Keratinocyte (primary cell): ENCODE data around the gene TNFSF13B. TPM values are rescaled to one million over a fixed set of nuclear protein-coding genes. Genes with fewer than 3 reads are reported as not detected.

Experiments used
- DNase-seq: peaks from one replicate; pipeline ENCODE4 v3.0.0-alpha.2; 2011; ENCODE audit warnings: low read depth, missing footprints, low spot score
- FAIRE-seq: peaks from 2 replicates; lab custom pipeline; 2011; peaks lifted over from hg19 to GRCh38; lab: Jason Lieb, UNC
- H2AFZ ChIP-seq: 2 replicates; pipeline ENCODE4 v1.6.0; 2012; ENCODE audit warnings: low read length, control low read depth, inconsistent platforms; ENCODE audit not compliant: control insufficient read depth
- H3K27ac ChIP-seq: 2 replicates; pipeline ENCODE4 v1.5.1; 2011; ENCODE audit warnings: low read length; ENCODE audit not compliant: control insufficient read depth, insufficient read depth
- H3K27me3 ChIP-seq: 3 replicates; pipeline ENCODE4 v1.6.0; 2011; ENCODE audit warnings: low read length; ENCODE audit not compliant: control insufficient read depth, insufficient read depth; ENCODE audit errors: extremely low read depth
- H3K36me3 ChIP-seq, 2 experiments: 2 replicates in 1 of 2; 3 replicates in 1 of 2; pipeline ENCODE4 v1.5.1; 2011; ENCODE audit warnings: low read length in 2 of 2, mild to moderate bottlenecking in 1 of 2; ENCODE audit not compliant: control insufficient read depth in 2 of 2, insufficient read depth in 2 of 2; ENCODE audit errors: extremely low read depth in 1 of 2
- H3K4me1 ChIP-seq: 3 replicates; pipeline ENCODE4 v1.5.1; 2011; ENCODE audit warnings: low read length; ENCODE audit not compliant: control insufficient read depth, insufficient read depth; ENCODE audit errors: extremely low read depth
- H3K4me2 ChIP-seq: 3 replicates; pipeline ENCODE4 v1.6.0; 2011; ENCODE audit warnings: low read depth, low read length; ENCODE audit not compliant: control insufficient read depth, insufficient read depth; ENCODE audit errors: extremely low read depth
- H3K4me3 ChIP-seq, 3 experiments: fragments of 200-600 bp in 1 of 3; sonication (generic) in 1 of 3; 2 replicates in 2 of 3; 3 replicates in 1 of 3; pipeline ENCODE4 v1.5.1; 2011 to 2016; ENCODE audit warnings: low read length in 3 of 3, mild to moderate bottlenecking in 3 of 3, control low read depth in 2 of 3, inconsistent platforms in 1 of 3, low read depth in 1 of 3, mixed read lengths in 1 of 3, mixed run types in 1 of 3, moderate library complexity in 1 of 3; ENCODE audit not compliant: control insufficient read depth in 2 of 3, insufficient read depth in 2 of 3; ENCODE audit errors: extremely low read depth in 1 of 3
- H3K79me2 ChIP-seq: 2 replicates; pipeline ENCODE4 v1.6.0; 2012; ENCODE audit warnings: low read length; ENCODE audit not compliant: control insufficient read depth, insufficient read depth
- H3K9ac ChIP-seq: 3 replicates; pipeline ENCODE4 v1.6.0; 2011; ENCODE audit warnings: low read length; ENCODE audit not compliant: control insufficient read depth, insufficient read depth; ENCODE audit errors: extremely low read depth
- H3K9me1 ChIP-seq: 3 replicates; pipeline ENCODE4 v1.6.0; 2011; ENCODE audit warnings: low read length; ENCODE audit not compliant: control insufficient read depth, insufficient read depth; ENCODE audit errors: extremely low read depth
- H3K9me3 ChIP-seq: 2 replicates; pipeline ENCODE4 v1.5.1; 2012; ENCODE audit warnings: low read depth, low read length; ENCODE audit not compliant: control insufficient read depth
- H4K20me1 ChIP-seq: 3 replicates; pipeline ENCODE4 v1.6.0; 2011; ENCODE audit warnings: low read length; ENCODE audit not compliant: control insufficient read depth, insufficient read depth; ENCODE audit errors: extremely low read depth
- CTCF ChIP-seq, 3 experiments: IDR thresholded peaks in 1 of 3; conservative IDR thresholded peaks in 1 of 3; optimal IDR thresholded peaks in 1 of 3; 2 replicates in 2 of 3; 3 replicates in 1 of 3; pipeline versions ENCODE3 to v1.5.1; 2011; ENCODE audit warnings: low read length in 3 of 3, mild to moderate bottlenecking in 3 of 3, moderate library complexity in 2 of 3, control low read depth in 1 of 3, inconsistent platforms in 1 of 3; ENCODE audit not compliant: insufficient read depth in 2 of 3; ENCODE audit errors: extremely low read depth in 1 of 3
- EZH2 ChIP-seq: IDR thresholded peaks from one replicate; pipeline ENCODE4 v1.6.1; 2012; ENCODE audit warnings: inconsistent platforms, mild to moderate bottlenecking, low read length, moderate library complexity
- dilution Hi-C: fragments of 300-500 bp; cut with MboI; formaldehyde crosslinking; loops from one replicate; pipeline ENCODE4 v1.7.0; 2020; ENCODE audit warnings: low sequenced_read_pairs; ENCODE audit not compliant: extremely low pct_ligation_motif_present
- polyA minus RNA-seq, 3 experiments: library from RNA; depleted of rRNA, polyadenylated mRNA; stranded (reverse); fragments of >200 nt; gene quantifications; 1 replicate in 1 of 3; 2 replicates in 1 of 3; 3 replicates in 1 of 3; pipeline ENCODE4 v1.2.3, GENCODE V29; 2011
- polyA plus RNA-seq, 5 experiments: library from polyadenylated mRNA; depleted of rRNA in 3 of 5; stranded (reverse) in 3 of 5; stranded (forward) in 1 of 5; unstranded in 1 of 5; fragments of >200 nt; gene quantifications; 1 replicate in 1 of 5; 2 replicates in 3 of 5; 3 replicates in 1 of 5; pipeline versions ENCODE4 v1.2.1 to v1.2.3, GENCODE V29; 2011 to 2012; ENCODE audit warnings: missing spikeins in 2 of 5, low read depth in 1 of 5, low replicate concordance in 1 of 5

The TNFSF13B gene
- polyA plus RNA-seq: 0.12 to 1.5 TPM (median 1.1 TPM) in 3 replicates
- 0.76 TPM for polyA plus RNA-seq (2011; ENCODE audit: low read depth)
- 0.05 and 0.18 TPM in 2 replicates for polyA plus RNA-seq (2011; cell fraction: cytosol; rRNA removed)
- 2.6 and 4.7 TPM in 2 replicates for polyA plus RNA-seq (2011; cell fraction: nucleus; rRNA removed)
- polyA plus RNA-seq (2012; ENCODE audit: low replicate concordance): 0.28 and 4.1 TPM in 2 replicates
- 0.90 to 2.0 TPM in 2 of 3 replicates, not detected in the other for polyA minus RNA-seq
- polyA minus RNA-seq (2011; cell fraction: cytosol; rRNA and poly(A)+ RNA removed): not detected
- 2.6 and 7.3 TPM in 2 replicates for polyA minus RNA-seq (2011; cell fraction: nucleus; rRNA and poly(A)+ RNA removed)

DNA sequence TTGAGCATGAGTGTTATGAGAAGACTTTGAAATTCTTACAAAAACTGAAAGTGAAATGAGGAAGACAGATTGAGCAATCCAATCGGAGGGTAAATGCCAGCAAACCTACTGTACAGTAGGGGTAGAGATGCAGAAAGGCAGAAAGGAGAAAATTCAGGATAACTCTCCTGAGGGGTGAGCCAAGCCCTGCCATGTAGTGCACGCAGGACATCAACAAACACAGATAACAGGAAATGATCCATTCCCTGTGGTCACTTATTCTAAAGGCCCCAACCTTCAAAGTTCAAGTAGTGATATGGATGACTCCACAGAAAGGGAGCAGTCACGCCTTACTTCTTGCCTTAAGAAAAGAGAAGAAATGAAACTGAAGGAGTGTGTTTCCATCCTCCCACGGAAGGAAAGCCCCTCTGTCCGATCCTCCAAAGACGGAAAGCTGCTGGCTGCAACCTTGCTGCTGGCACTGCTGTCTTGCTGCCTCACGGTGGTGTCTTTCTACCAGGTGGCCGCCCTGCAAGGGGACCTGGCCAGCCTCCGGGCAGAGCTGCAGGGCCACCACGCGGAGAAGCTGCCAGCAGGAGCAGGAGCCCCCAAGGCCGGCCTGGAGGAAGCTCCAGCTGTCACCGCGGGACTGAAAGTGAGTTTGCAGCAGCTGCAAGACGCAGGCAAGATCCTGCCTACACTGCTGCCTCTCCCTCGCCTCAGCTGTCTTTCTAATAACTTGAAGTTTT is at the start of gene TNFSF13B:
Gene TNFSF13B (plus strand): TSS at position 118 of the 728 bp plus-strand sequence. CDS start 178 bp downstream, at position 296.
- Histone ChIP-seq H3K9me3 (no peaks in the 10 kb centered on the region), H3K9me1 (no peaks in the 10 kb centered on the region), H2AFZ (peak within 1 kb of the TSS; percentile 8), H3K4me3 (peak within 1 kb of the TSS in 2 of 3 experiments; percentile 8 to 45), H3K36me3 (no peaks in the 10 kb centered on the region), H3K27me3 (no peaks in the 10 kb centered on the region), H3K4me1 (peaks cover 4% of the 10 kb centered on the region), H3K4me2 (peak within 1 kb of the TSS; percentile 67), H3K27ac (no peak within 1 kb of the TSS), H4K20me1 (no peaks in the 10 kb centered on the region), H3K79me2 (no peaks in the 10 kb centered on the region), H3K9ac (no peak within 1 kb of the TSS)
- TF ChIP-seq CTCF (optimal IDR thresholded peaks at IDR 0.05 in 1 of 3, IDR thresholded peaks at IDR 0.05 in 1 of 3, conservative IDR thresholded peaks at IDR 0.05 in 1 of 3; ENCODE audit: extremely low read depth in 1 of 3, insufficient read depth in 2 of 3, low read length in 3 of 3): no peak
- TF ChIP-seq EZH2: no peak
- no peak for FAIRE-seq
- dilution Hi-C loops: no loop called here
- DNase-seq: no peak

GRCh38 chr13:108220041-108220440 is 49.5 kb upstream of the TNFSF13B start:
- Histone ChIP-seq H3K79me2 (peaks cover 82% of the 10 kb centered on the region), H3K27ac (peak overlapping the region; percentile 97), H3K27me3 (no peaks in the 10 kb centered on the region), H2AFZ (no peak overlapping the region), H3K36me3 (no peaks in the 10 kb centered on the region), H3K9me3 (no peaks in the 10 kb centered on the region), H3K9ac (no peak overlapping the region), H3K9me1 (no peaks in the 10 kb centered on the region), H3K4me3 (peak overlapping the region in 2 of 3 experiments; percentile 92 to 97), H3K4me2 (peak overlapping the region; percentile 99), H4K20me1 (no peaks in the 10 kb centered on the region), H3K4me1 (peaks cover 23% of the 10 kb centered on the region)
- dilution Hi-C loops: no loop called here
- no peak for TF ChIP-seq EZH2
- peak; percentile 23 to 78 (median 49) for TF ChIP-seq CTCF (optimal IDR thresholded peaks at IDR 0.05 in 1 of 3, IDR thresholded peaks at IDR 0.05 in 1 of 3, conservative IDR thresholded peaks at IDR 0.05 in 1 of 3; ENCODE audit: extremely low read depth in 1 of 3, insufficient read depth in 2 of 3, low read length in 3 of 3)
- DNase-seq: peak; percentile 64
- FAIRE-seq: peak; percentile 70
